NCI-H1092 (cell line): ENCODE data around the gene CA10.

Source experiments
- DNase-seq: peaks from one replicate; lab custom pipeline; 2025; lab: John Stamatoyannopoulos, UW

The CA10 gene

DNA sequence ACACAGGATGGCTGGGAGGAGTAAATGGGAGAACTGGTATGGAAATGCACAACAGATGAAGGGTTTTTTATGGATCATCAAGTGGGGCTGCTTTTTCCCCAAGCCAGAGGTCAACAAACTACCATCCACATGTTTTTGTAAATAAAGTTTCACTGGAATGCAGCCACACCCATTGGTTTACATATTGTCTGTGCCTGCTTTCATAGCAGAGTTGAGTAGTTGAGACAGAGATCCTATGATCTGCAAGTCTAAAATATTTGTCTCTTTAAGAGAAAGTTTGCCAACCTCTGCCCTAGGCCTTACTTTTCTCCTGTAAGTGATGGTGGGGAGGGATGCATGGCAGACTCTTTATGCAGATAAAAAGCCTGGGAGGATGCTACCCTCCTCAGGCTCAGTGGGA is 341.4 kb downstream of the CA10 start:
- DNase-seq: no peak

DNA sequence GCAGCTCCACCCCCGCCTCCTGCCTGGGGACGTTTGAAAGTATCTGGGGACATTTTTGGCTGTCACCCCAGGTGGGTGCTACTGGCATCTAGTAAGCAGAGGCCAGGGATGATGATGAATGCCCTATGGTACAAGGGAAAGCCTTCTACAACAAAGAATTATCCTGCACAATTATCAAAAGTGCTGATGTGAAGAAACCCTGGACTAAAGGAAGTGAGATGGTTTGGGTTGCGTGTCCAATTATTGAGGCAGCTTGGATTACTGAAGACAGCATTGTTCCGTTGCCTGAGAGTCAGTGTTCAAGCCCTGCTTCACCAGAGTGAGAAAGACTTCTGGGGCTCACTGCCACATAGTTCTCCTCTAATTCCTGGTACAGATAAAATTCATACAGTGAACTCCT is 343.4 kb downstream of the CA10 start:
- no peak for DNase-seq

DNA sequence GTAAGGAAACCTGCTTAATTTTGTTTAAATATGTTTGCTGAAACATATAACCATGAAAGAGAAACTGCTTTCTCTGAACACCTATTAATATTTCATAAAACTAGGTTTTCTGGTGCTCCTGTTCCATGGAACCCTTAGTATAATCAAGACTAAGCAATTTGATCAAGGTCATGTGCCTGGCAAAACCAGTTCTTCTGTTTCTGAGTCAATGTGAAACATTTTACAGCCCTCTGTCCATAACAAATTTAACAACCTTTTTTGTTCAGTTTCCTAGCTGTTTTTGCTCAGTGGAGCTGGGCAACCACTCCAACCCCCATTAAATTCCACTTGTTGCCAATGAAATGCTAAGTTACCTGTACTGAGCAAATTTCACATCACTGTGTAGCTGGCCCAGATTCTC is 344.0 kb downstream of the CA10 start:
- no peak for DNase-seq

GRCh38 chr17:51813784-51814174 is 344.7 kb downstream of the CA10 start:
- DNase-seq: no peak

- DNase-seq: no peak
These were observed 345.3 kb downstream of the CA10 start for GRCh38 chr17:51813140-51813783.

DNA sequence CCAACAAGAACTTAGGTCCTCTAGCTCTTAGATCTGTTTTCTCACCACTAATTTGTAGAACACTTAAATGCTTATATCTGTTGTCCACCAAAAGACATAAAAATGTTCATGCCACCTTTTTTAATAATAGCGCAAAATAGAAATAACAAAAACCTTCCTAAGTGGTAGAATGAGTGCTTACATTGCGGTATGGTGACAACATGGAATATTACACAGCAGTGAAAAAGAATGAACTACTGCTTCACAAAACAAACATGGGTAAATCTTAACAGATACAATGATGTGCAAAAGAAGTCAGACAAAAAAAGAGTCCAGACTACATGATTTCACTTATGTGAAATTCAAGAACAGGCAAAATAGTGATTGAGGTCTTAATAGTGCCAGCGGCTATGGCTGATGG is 351.1 kb downstream of the CA10 start:
- no peak for DNase-seq

- DNase-seq: peak; percentile 74
These were observed 352.7 kb downstream of the CA10 start for GRCh38 chr17:51805765-51806164.

DNA sequence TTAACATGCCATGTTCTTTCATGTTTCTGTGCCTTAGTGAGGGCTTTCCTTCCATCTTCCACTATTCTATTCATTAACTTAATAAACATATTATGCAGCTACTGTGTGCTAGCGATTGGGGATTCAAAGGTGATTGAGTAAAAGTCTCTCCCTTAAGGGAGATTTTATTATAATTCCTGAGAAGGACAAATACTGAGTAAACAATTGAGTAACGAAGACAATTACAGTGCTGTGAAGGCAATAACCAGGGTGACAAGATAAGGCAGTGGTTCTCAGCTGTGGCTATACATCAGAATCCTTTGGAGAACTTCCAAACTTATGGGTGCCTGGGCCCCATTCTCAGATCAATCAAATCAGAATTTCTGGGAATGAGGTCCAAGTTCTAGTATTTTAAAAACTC is 353.3 kb downstream of the CA10 start:
- DNase-seq: no peak

DNA sequence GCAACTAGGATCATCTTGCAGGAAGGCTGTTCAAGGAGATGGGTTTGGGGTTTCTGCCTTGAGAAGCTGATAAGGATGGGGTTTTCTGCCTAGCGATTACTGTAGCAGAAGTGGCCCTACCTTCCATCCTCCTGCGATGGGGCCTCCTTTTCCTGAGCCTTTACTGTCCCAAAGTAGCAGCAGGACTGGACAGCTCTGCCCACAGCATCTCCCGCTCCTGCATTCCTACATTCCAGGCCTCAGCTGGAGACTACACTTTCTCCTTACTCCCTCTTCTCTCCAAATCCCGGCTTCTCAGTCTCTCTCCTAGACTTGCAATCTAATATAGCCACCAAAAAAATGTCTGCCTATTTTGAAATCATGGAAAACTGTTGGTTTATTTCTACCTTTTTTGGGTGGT is 355.4 kb downstream of the CA10 start:
- DNase-seq: no peak

DNA sequence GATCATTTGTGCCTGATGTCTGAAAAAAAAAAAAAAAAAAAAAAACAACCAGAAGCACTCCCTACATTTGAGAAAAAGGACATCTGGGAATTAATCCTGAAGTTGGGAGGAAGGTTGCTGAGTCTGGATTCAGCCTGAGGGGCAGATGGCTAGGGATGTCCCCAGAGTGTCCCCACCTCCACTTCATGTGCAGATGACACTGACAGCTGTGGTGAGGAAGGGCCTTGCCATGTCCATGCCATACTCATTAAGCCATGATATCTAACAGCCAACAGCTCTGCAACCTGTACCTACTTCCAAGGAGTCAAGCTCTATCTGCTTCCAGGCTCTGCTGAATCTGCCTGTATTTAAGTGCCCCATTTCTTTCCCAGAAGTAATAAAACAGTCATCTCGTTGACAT is 356.0 kb downstream of the CA10 start:
- DNase-seq: no peak

- DNase-seq: no peak
These were observed 356.9 kb downstream of the CA10 start for GRCh38 chr17:51801626-51802025.

DNA sequence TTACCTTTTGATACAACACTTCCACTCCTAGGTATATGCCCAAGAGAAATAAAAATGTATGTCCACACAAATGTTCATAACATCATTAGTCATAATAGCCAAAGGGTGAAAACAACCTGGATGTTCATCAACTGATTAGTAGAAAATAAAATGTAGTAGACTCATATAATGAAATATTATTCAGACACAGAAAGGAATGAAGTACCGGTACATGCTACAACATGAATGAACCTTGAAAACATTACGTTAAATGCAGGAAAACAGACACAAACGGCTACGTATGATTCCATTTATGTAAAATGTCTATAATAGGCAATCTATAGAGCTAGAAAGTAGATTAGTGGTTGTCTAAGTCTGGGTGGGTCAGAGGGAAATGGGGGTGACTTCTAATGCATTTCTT is 358.5 kb downstream of the CA10 start:
- DNase-seq: no peak

GRCh38 chr17:51799240-51799639 is 359.3 kb downstream of the CA10 start:
- DNase-seq: no peak

DNA sequence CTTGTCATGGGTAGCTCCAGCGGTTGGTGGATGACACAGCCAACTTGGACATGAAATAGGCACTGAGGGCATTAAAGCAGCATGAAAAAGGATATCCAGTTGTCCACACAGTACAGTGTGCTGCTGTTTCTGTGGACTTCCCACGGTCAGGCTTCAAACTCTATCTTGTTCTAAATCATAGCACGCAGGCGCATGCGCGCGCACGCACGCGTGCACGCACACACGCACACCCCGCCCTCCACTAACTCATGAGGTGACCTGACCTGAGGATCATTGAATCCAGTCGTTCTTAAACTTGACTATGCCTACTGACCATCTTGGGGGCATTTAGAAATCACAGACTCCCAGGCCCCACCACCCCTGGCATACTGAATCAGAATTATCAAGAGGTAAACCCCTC is 361.4 kb downstream of the CA10 start:
- DNase-seq: no peak

GRCh38 chr17:51796026-51796425 is 362.5 kb downstream of the CA10 start:
- no peak for DNase-seq

GRCh38 chr17:51795401-51795800 is 363.1 kb downstream of the CA10 start:
- DNase-seq: no peak

- no peak for DNase-seq
These were observed 364.0 kb downstream of the CA10 start for GRCh38 chr17:51794466-51794865.

DNA sequence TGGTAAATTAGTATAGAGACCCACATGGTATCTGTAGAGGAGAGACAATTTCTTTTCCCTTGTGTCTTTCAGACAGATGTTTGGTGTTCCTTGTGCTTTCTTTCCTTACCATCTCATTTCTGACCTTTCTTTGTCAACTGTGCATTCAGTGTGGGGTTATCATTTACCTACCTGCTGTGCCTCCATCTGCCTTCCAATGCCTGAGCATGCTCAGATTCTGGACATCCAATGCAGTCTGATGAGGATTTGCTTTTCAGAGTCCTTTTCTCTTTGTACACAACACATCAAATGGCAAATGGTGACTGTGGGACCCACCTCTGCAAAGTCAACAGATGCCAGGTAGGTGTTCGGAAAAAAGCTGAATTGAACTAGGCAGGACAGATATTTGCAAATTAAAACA is 364.8 kb downstream of the CA10 start:
- no peak for DNase-seq

DNA sequence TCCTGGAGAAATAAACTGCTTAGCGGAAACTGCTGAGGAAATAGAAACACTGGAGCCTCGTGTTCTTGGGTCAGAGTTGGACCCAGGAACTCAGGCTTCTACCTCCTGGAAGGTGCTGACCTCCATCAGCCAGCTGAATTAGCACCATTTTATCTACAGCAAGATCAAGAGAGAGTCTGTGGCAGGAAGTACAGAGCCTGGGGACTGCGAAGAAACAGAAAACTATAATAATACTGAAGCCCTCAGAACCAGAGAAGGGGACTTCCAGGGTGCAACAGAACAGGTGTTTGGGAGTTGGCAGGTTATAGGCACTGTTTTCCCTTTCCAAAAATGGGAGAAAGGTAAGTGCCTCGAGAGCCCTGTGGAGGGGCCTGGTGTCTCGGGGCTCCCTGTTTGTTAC is 379.7 kb downstream of the CA10 start:
- DNase-seq: no peak

- DNase-seq: no peak
These were observed 388.3 kb downstream of the CA10 start for GRCh38 chr17:51770027-51770759.

GRCh38 chr17:51769231-51769630 is 389.3 kb downstream of the CA10 start:
- no peak for DNase-seq

GRCh38 chr17:51768706-51769105 is 389.8 kb downstream of the CA10 start:
- no peak for DNase-seq

DNA sequence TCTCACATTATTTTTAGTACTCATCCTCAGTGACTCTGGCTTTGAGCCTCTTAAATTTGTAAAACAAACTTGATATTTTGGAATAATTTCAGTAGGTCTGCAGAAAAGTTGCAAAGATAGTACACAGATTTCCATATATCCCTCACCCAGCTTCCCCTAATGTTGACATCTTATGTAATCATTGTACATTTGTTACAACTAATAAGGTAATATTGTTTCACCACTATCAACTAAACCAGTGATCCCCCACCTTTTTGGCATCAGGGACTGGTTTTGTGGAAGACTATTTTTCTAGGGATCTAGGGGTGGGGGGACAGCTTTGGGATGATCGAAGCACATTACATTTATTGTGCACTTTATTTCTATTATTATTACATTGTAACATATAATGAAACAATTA is 391.2 kb downstream of the CA10 start:
- no peak for DNase-seq
